ENCODE results near the gene ANO10. TPM values are rescaled to one million over a fixed set of nuclear protein-coding genes. Genes with fewer than 3 reads are reported as not detected.

The ANO10 gene
- polyA plus RNA-seq, 1 donor from 2014 or later, result 11.1 TPM

DNA sequence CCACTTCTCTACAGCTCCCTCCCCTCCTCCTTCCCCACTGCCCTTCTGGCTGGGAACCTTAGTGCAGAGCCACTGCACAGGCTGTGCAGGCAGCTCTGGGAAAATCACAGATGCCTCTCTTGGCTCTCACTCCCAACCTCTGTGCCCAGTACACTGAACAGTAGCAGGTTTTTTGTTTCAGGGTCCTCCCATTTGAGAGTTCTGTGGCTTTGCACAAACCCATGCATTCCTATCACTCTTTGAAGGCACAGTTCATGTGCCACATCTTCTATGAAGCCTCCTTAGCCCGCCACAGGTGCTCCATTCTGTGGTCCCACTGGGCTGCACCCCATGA is 231.6 kb downstream of the ANO10 start:
- H4K20me1 ChIP-seq (ENCODE audit: insufficient read depth), result no peaks in the 10 kb centered on the region
- H3K36me3 ChIP-seq (ENCODE audit: insufficient read depth, low read length), result no peaks in the 10 kb centered on the region
- H3K27ac ChIP-seq (ENCODE audit: low read length), result no peak overlapping the region
- TF ChIP-seq EP300 (conservative IDR thresholded peaks at IDR 0.05; ENCODE audit: poor library complexity, severe bottlenecking) (no peak), SMC3 (conservative IDR thresholded peaks at IDR 0.05; ENCODE audit: poor library complexity) (no peak), POLR2AphosphoS5 (IDR thresholded peaks at IDR 0.05) (no peak)
- TF ChIP-seq, protein P1, sequence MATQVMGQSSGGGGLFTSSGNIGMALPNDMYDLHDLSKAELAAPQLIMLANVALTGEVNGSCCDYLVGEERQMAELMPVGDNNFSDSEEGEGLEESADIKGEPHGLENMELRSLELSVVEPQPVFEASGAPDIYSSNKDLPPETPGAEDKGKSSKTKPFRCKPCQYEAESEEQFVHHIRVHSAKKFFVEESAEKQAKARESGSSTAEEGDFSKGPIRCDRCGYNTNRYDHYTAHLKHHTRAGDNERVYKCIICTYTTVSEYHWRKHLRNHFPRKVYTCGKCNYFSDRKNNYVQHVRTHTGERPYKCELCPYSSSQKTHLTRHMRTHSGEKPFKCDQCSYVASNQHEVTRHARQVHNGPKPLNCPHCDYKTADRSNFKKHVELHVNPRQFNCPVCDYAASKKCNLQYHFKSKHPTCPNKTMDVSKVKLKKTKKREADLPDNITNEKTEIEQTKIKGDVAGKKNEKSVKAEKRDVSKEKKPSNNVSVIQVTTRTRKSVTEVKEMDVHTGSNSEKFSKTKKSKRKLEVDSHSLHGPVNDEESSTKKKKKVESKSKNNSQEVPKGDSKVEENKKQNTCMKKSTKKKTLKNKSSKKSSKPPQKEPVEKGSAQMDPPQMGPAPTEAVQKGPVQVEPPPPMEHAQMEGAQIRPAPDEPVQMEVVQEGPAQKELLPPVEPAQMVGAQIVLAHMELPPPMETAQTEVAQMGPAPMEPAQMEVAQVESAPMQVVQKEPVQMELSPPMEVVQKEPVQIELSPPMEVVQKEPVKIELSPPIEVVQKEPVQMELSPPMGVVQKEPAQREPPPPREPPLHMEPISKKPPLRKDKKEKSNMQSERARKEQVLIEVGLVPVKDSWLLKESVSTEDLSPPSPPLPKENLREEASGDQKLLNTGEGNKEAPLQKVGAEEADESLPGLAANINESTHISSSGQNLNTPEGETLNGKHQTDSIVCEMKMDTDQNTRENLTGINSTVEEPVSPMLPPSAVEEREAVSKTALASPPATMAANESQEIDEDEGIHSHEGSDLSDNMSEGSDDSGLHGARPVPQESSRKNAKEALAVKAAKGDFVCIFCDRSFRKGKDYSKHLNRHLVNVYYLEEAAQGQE (IDR thresholded peaks at IDR 0.05; ENCODE audit: borderline replicate concordance), result no peak
- no peak overlapping the region for H2AFZ ChIP-seq (ENCODE audit: low read depth, low read length)
- H3K9me2 ChIP-seq (ENCODE audit: insufficient read depth, low read length), result no peaks in the 10 kb centered on the region
- no peak overlapping the region for H3K4me2 ChIP-seq (ENCODE audit: low read length)
- no peaks in the 10 kb centered on the region for H3F3A ChIP-seq (ENCODE audit: insufficient read depth, low read length, poor library complexity, severe bottlenecking)
- no peak overlapping the region for H3K9ac ChIP-seq (ENCODE audit: low read length)
- H3K79me2 ChIP-seq (replicated peaks; ENCODE audit: insufficient read depth, low read length), result no peaks in the 10 kb centered on the region
- H3K27me3 ChIP-seq (ENCODE audit: insufficient read depth, low read depth, low read length), result no peaks in the 10 kb centered on the region
- no peaks in the 10 kb centered on the region for H3K9me3 ChIP-seq (ENCODE audit: low read length)
- H3K4me3 ChIP-seq (ENCODE audit: low read length), result no peak overlapping the region

DNA sequence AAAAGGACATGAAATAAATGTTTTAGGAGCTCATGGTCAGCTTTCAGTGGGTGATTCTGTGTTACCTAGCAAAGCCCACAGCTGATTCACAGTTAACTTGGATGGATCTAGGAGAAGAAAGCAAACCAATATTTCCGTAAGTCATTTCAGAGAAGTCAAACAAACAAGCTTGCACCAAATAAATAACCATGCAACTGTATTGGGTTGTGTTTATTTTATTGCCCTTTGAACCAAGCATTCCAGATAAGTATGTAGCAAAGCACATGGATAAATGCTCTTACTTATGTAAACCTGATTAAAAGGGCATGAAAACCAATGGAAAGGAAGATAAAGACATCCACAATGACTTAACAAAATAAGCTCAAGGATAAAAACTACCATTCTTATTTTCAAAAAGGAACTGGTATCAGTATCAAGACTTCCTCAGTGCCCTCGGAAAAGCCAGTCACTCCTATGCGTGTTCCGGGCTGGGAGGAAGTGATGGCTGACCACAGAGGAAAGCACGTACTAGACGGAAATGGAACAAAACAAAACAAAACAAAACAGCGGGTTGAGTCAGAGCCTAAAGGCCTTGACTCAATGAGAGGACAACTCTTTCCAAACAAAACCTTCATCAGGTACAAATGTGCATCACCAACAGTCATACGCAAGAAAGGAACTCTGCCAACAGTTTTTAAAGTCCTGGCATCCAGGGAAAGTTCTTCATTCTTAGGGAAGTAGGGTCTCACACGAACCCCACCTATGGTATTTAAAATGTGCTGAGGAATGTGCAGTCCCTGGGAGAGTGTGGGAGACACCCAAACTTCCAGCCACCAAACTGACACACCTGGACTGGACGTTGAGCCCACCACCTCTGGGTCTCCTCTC is 232.2 kb downstream of the ANO10 start:
- H3F3A ChIP-seq (ENCODE audit: insufficient read depth, low read length, poor library complexity, severe bottlenecking), result no peaks in the 10 kb centered on the region
- no peaks in the 10 kb centered on the region for H3K9me2 ChIP-seq (ENCODE audit: insufficient read depth, low read length)
- H3K4me3 ChIP-seq (ENCODE audit: low read length), result no peak overlapping the region
- TF ChIP-seq, protein P1 (IDR thresholded peaks at IDR 0.05; ENCODE audit: borderline replicate concordance), result no peak
- TF ChIP-seq POLR2AphosphoS5 (IDR thresholded peaks at IDR 0.05) (no peak), MXI1 (conservative IDR thresholded peaks at IDR 0.05; ENCODE audit: poor library complexity, severe bottlenecking) (no peak), EZH2 (IDR thresholded peaks at IDR 0.05; ENCODE audit: borderline replicate concordance, insufficient read depth, low read length, poor library complexity, severe bottlenecking) (no peak), SMC3 (conservative IDR thresholded peaks at IDR 0.05; ENCODE audit: poor library complexity) (no peak), EP300 (conservative IDR thresholded peaks at IDR 0.05; ENCODE audit: poor library complexity, severe bottlenecking) (no peak), RAD21 (conservative IDR thresholded peaks at IDR 0.05) (no peak), TAF1 (IDR thresholded peaks at IDR 0.05; ENCODE audit: low read depth) (no peak)
- TF ChIP-seq, protein P2, sequence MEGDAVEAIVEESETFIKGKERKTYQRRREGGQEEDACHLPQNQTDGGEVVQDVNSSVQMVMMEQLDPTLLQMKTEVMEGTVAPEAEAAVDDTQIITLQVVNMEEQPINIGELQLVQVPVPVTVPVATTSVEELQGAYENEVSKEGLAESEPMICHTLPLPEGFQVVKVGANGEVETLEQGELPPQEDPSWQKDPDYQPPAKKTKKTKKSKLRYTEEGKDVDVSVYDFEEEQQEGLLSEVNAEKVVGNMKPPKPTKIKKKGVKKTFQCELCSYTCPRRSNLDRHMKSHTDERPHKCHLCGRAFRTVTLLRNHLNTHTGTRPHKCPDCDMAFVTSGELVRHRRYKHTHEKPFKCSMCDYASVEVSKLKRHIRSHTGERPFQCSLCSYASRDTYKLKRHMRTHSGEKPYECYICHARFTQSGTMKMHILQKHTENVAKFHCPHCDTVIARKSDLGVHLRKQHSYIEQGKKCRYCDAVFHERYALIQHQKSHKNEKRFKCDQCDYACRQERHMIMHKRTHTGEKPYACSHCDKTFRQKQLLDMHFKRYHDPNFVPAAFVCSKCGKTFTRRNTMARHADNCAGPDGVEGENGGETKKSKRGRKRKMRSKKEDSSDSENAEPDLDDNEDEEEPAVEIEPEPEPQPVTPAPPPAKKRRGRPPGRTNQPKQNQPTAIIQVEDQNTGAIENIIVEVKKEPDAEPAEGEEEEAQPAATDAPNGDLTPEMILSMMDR (IDR thresholded peaks at IDR 0.05; ENCODE audit: poor library complexity, severe bottlenecking), result no peak
- no peaks in the 10 kb centered on the region for H3K36me3 ChIP-seq (ENCODE audit: insufficient read depth, low read length)
- H2AFZ ChIP-seq (ENCODE audit: low read depth, low read length), result no peak overlapping the region
- no peaks in the 10 kb centered on the region for H3K27me3 ChIP-seq (ENCODE audit: insufficient read depth, low read depth, low read length)
- H3K4me2 ChIP-seq (ENCODE audit: low read length), result no peak overlapping the region
- no peak overlapping the region for H3K27ac ChIP-seq (ENCODE audit: low read length)
- H3K79me2 ChIP-seq (replicated peaks; ENCODE audit: insufficient read depth, low read length), result no peaks in the 10 kb centered on the region
- no peak overlapping the region for H3K9ac ChIP-seq (ENCODE audit: low read length)
- no peaks in the 10 kb centered on the region for H3K9me3 ChIP-seq (ENCODE audit: low read length)
- H4K20me1 ChIP-seq (ENCODE audit: insufficient read depth), result no peaks in the 10 kb centered on the region

Measured in neural cell (in vitro differentiated cells).